GM12878 (cell line): Measurements from ENCODE around the gene HMGXB3. TPM values are rescaled to one million over a fixed set of nuclear protein-coding genes. Genes with fewer than 3 reads are reported as not detected.

Experiments
- ATF3 ChIP-seq: IDR thresholded peaks from 2 replicates; pipeline ENCODE4 v1.6.1; 2011; ENCODE audit warnings: low read depth, mild to moderate bottlenecking, low read length, moderate library complexity, borderline replicate concordance; ENCODE audit errors: extremely low read depth
- BCL11A ChIP-seq: IDR thresholded peaks from 2 replicates; pipeline ENCODE4 v1.6.1; 2011; ENCODE audit warnings: low read depth, low read length
- BMI1 ChIP-seq: fragments of 450-650 bp; IDR thresholded peaks from 2 replicates; pipeline ENCODE4 v1.6.1; 2016; ENCODE audit warnings: mild to moderate bottlenecking, moderate library complexity, borderline replicate concordance
- CHD4 ChIP-seq: fragments of 200-600 bp; sonication (generic); IDR thresholded peaks from 2 replicates; pipeline ENCODE4 v1.6.1; 2016; ENCODE audit warnings: mild to moderate bottlenecking
- CREB1 ChIP-seq: IDR thresholded peaks from 2 replicates; pipeline ENCODE4 v1.6.1; 2012; ENCODE audit warnings: low read depth, mild to moderate bottlenecking, inconsistent platforms
- EZH2 ChIP-seq: IDR thresholded peaks from 2 replicates; pipeline ENCODE4 v1.6.1; 2012; ENCODE audit warnings: low read depth, mild to moderate bottlenecking, control low read depth, inconsistent platforms, low read length, borderline replicate concordance; ENCODE audit not compliant: control insufficient read depth
- HCFC1 ChIP-seq: fragments of 150-350 bp; IDR thresholded peaks from 2 replicates; pipeline ENCODE4 v1.6.1; 2014; ENCODE audit warnings: low read length
- HDGF ChIP-seq: fragments of 450-650 bp; IDR thresholded peaks from 2 replicates; pipeline ENCODE4 v1.6.1; 2016; ENCODE audit warnings: antibody characterized with exemption
- IRF5 ChIP-seq: fragments of 450-650 bp; IDR thresholded peaks from 2 replicates; pipeline ENCODE4 v1.6.1; 2017; ENCODE audit warnings: borderline replicate concordance
- MYC ChIP-seq: IDR thresholded peaks from 2 replicates; pipeline ENCODE4 v1.6.1; 2011; ENCODE audit warnings: mild to moderate bottlenecking, low read length, moderate library complexity, inconsistent platforms; ENCODE audit not compliant: insufficient read depth, insufficient replicate concordance, insufficient read length, severe bottlenecking
- NRF1 ChIP-seq: conservative IDR thresholded peaks from 2 replicates; pipeline ENCODE4 v1.6.1; 2011; ENCODE audit warnings: mild to moderate bottlenecking, low read depth, low read length, improper control_type of control experiment
- RBBP5 ChIP-seq: fragments of 200-600 bp; sonication (generic); conservative IDR thresholded peaks from 2 replicates; pipeline ENCODE4 v1.6.1; 2016
- RELB ChIP-seq: fragments of 450-650 bp; IDR thresholded peaks from 2 replicates; pipeline ENCODE4 v1.6.1; 2017; ENCODE audit warnings: low read depth, mild to moderate bottlenecking, moderate library complexity
- RFX5 ChIP-seq: IDR thresholded peaks from 2 replicates; pipeline ENCODE4 v1.6.1; 2011; ENCODE audit warnings: low read depth, low read length, improper control_type of control experiment
- SMAD1 ChIP-seq: fragments of 450-650 bp; IDR thresholded peaks from 2 replicates; pipeline ENCODE4 v1.6.1; 2018; ENCODE audit warnings: mild to moderate bottlenecking, low read depth; ENCODE audit not compliant: partially characterized antibody
- SMAD5 ChIP-seq: IDR thresholded peaks from 2 replicates; pipeline ENCODE4 v1.6.1; 2016; ENCODE audit warnings: antibody characterized with exemption, low read depth
- WRNIP1 ChIP-seq: IDR thresholded peaks from 2 replicates; pipeline ENCODE4 v1.6.1; 2011; ENCODE audit warnings: low read depth, low read length, improper control_type of control experiment, borderline replicate concordance
- ZBED1 ChIP-seq: IDR thresholded peaks from 2 replicates; pipeline ENCODE4 v1.6.1; 2016; ENCODE audit warnings: borderline replicate concordance
- ZBTB33 ChIP-seq: fragments of 450-650 bp; IDR thresholded peaks from 2 replicates; pipeline ENCODE4 v1.6.1; 2017; ENCODE audit warnings: mild to moderate bottlenecking
- ZNF217 ChIP-seq: fragments of 450-650 bp; IDR thresholded peaks from 2 replicates; pipeline ENCODE4 v1.6.1; 2017; ENCODE audit warnings: antibody characterized with exemption, mild to moderate bottlenecking
- ZNF24 ChIP-seq: fragments of 450-650 bp; IDR thresholded peaks from 2 replicates; pipeline ENCODE4 v1.6.1; 2017; ENCODE audit warnings: antibody characterized with exemption, mild to moderate bottlenecking
- ZNF687 ChIP-seq: fragments of 450-650 bp; IDR thresholded peaks from 2 replicates; pipeline ENCODE4 v1.6.1; 2017; ENCODE audit warnings: mild to moderate bottlenecking, moderate library complexity
- polyA plus RNA-seq, 11 experiments: library from polyadenylated mRNA; depleted of rRNA in 4 of 11; unstranded in 6 of 11; stranded (reverse) in 5 of 11; fragments of >200 nt; fragmentation: Nextera tagmentation in 4 of 11; fragmentation: Illumina TruSeq in 1 of 11; extraction: Ambion mirVana in 4 of 11; extraction: Trizol in 1 of 11; gene quantifications; 1 replicate in 1 of 11; 2 replicates in 10 of 11; pipeline versions ENCODE4 v1.2.1 to v1.2.3, GENCODE V29; 2011 to 2016; ENCODE audit warnings: inconsistent platforms in 2 of 11, missing spikeins in 2 of 11, low read depth in 1 of 11
- total RNA-seq, 4 experiments: library from RNA; depleted of rRNA in 3 of 4; stranded (reverse); fragments of >200 nt in 3 of 4; fragmentation: Illumina TruSeq in 1 of 4; extraction: Trizol in 1 of 4; gene quantifications; 2 replicates each; pipeline versions ENCODE4 v1.2.1 to v1.2.3, GENCODE V29; 2013 to 2021

Gene HMGXB3
- total and polyA plus RNA-seq, 10 of the 15 experiments (the other 5 are each of a cell fraction or from before 2014, with no cell fraction given), result 1.00 to 42.2 (median 28.1) TPM

GRCh38 chr5:150081541-150082283 lies 81.2 kb downstream of the HMGXB3 start (continued):
- TF ChIP-seq ATF3 (no peak), ZBED1 (no peak), BCL11A (peak; percentile 87; the same call in 1 of the 2 replicates), SMAD1 (no peak), ZNF687 (no peak), ZNF217 (no peak), HCFC1 (no peak), BMI1 (no peak; the same call in 1 of the 2 replicates), ZBTB33 (no peak), HDGF (peak; percentile 73; the same call in 1 of the 2 replicates), NRF1 (no peak), MYC (no peak), CHD4 (no peak), RFX5 (no peak), EZH2 (no peak), RELB (peak; percentile 85), CREB1 (peak; percentile 65; the same call in 1 of the 2 replicates), RBBP5 (no peak), IRF5 (no peak), SMAD5 (no peak), WRNIP1 (no peak), ZNF24 (no peak)
